Camera-type eye (tissue), 1 donor: ENCODE results near the gene MATCAP1. TPM values are rescaled to one million over a fixed set of nuclear protein-coding genes. Genes with fewer than 3 reads are reported as not detected.

Source experiments
- total RNA-seq: library from RNA; depleted of rRNA; stranded (reverse); fragments of >200 nt; gene quantifications from one replicate; pipeline ENCODE4 v1.2.3, GENCODE V29; 2014

Gene MATCAP1
- total RNA-seq = 44.2 TPM

GRCh38 chr16:67183627-67184452 lies at the start of gene MATCAP1:
MATCAP1 (minus strand) TSS chr16:67183963; CDS start chr16:67180610, 3,353 bp downstream.

GRCh38 chr16:67226804-67227566 lies 43.2 kb upstream of the MATCAP1 start, which contains the start of gene TMEM208:
TMEM208 (plus strand) TSS chr16:67227130; CDS start chr16:67227219, 89 bp downstream.

GRCh38 chr16:67199011-67199807 lies 15.4 kb upstream of the MATCAP1 start, which contains the start of gene ELMO3:
ELMO3 (plus strand) TSS chr16:67199131; CDS start chr16:67199327, 196 bp downstream.

GRCh38 chr16:67191995-67192681 lies 8.4 kb upstream of the MATCAP1 start, which contains the start of gene E2F4:
E2F4 (plus strand) TSS chr16:67192155; CDS start chr16:67192228, 73 bp downstream.

GRCh38 chr16:67190041-67190440 lies 6.3 kb upstream of the MATCAP1 start, which contains the start of gene EXOC3L1:
EXOC3L1 (minus strand) TSS chr16:67190136; CDS start chr16:67189676, 460 bp downstream.

GRCh38 chr16:67170168-67170948 lies 13.4 kb downstream of the MATCAP1 start, which contains the start of gene NOL3:
NOL3 (plus strand) TSS chr16:67170538.

GRCh38 chr16:67164599-67165061 lies 19.1 kb downstream of the MATCAP1 start, which contains the start of gene HSF4:
HSF4 (plus strand) TSS chr16:67164745; CDS start chr16:67164812, 67 bp downstream.

GRCh38 chr16:67150833-67151396 lies 32.8 kb downstream of the MATCAP1 start, which contains the start of gene B3GNT9:
B3GNT9 (minus strand) TSS chr16:67150998; CDS start chr16:67150485, 513 bp downstream.

Other genes with a start within 250 kb of the MATCAP1 start
- 87.1 TPM for gene CIAO2B, start 249.6 kb downstream of the MATCAP1 start, total RNA-seq
- gene CES2, start 248.4 kb downstream of the MATCAP1 start, total RNA-seq = 34.1 TPM
- gene CES3, start 222.7 kb downstream of the MATCAP1 start, total RNA-seq = 0.77 TPM
- gene CES4A, start 195.4 kb downstream of the MATCAP1 start, total RNA-seq = 8.9 TPM
- 47.7 TPM for gene CBFB, start 154.8 kb downstream of the MATCAP1 start, total RNA-seq
- 28.2 TPM for gene PHAF1, start 74.0 kb downstream of the MATCAP1 start, total RNA-seq
- 26.2 TPM for gene B3GNT9, start 33.0 kb downstream of the MATCAP1 start, total RNA-seq
- gene TRADD, start 24.1 kb downstream of the MATCAP1 start, total RNA-seq = 6.3 TPM
- gene FBXL8, start 24.0 kb downstream of the MATCAP1 start, total RNA-seq = 7.9 TPM
- 33.2 TPM for gene HSF4, start 19.2 kb downstream of the MATCAP1 start, total RNA-seq
- gene NOL3, start 13.4 kb downstream of the MATCAP1 start, total RNA-seq = 12.4 TPM
- gene EXOC3L1, start 6.2 kb upstream of the MATCAP1 start, total RNA-seq = 3.9 TPM
- gene E2F4, start 8.2 kb upstream of the MATCAP1 start, total RNA-seq = 39.0 TPM
- 1.4 TPM for gene ELMO3, start 15.2 kb upstream of the MATCAP1 start, total RNA-seq
- 26.4 TPM for gene TMEM208, start 43.2 kb upstream of the MATCAP1 start, total RNA-seq
- gene FHOD1, start 63.5 kb upstream of the MATCAP1 start, total RNA-seq = 13.1 TPM
- gene SLC9A5, start 65.0 kb upstream of the MATCAP1 start, total RNA-seq = 1.0 TPM
- gene PLEKHG4, start 95.6 kb upstream of the MATCAP1 start, total RNA-seq = 23.3 TPM
- gene KCTD19, start 142.8 kb upstream of the MATCAP1 start, total RNA-seq = 0.44 TPM
- gene LRRC36, start 142.9 kb upstream of the MATCAP1 start, total RNA-seq = 1.5 TPM
- 52.7 TPM for gene TPPP3, start 209.5 kb upstream of the MATCAP1 start, total RNA-seq
- gene ZDHHC1, start 232.5 kb upstream of the MATCAP1 start, total RNA-seq = 11.1 TPM
- 4.3 TPM for gene HSD11B2, start 247.2 kb upstream of the MATCAP1 start, total RNA-seq